ENCODE measurements around the gene RASL11B.
A peak's percentile ranks its signal among the peaks of the same experiment; 100 is the strongest.
"Not testable (repeated sequence)": the region's sequence is repeated elsewhere in the genome, so short reads cannot be mapped to it uniquely, and the experiment has no call there.

The RASL11B gene, protein sequence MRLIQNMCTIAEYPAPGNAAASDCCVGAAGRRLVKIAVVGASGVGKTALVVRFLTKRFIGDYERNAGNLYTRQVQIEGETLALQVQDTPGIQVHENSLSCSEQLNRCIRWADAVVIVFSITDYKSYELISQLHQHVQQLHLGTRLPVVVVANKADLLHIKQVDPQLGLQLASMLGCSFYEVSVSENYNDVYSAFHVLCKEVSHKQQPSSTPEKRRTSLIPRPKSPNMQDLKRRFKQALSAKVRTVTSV

GRCh38 chr4:52861879-52862616 is at the start of gene RASL11B:
RASL11B (plus strand) TSS chr4:52862317; CDS start chr4:52862508, 191 bp downstream.
- DNase-seq, result no peak

- no peak for DNase-seq
These were observed 48.6 kb upstream of the RASL11B start for GRCh38 chr4:52813546-52813945.

- DNase-seq, result no peak
These were observed 39.5 kb upstream of the RASL11B start for GRCh38 chr4:52822583-52822971.

DNA sequence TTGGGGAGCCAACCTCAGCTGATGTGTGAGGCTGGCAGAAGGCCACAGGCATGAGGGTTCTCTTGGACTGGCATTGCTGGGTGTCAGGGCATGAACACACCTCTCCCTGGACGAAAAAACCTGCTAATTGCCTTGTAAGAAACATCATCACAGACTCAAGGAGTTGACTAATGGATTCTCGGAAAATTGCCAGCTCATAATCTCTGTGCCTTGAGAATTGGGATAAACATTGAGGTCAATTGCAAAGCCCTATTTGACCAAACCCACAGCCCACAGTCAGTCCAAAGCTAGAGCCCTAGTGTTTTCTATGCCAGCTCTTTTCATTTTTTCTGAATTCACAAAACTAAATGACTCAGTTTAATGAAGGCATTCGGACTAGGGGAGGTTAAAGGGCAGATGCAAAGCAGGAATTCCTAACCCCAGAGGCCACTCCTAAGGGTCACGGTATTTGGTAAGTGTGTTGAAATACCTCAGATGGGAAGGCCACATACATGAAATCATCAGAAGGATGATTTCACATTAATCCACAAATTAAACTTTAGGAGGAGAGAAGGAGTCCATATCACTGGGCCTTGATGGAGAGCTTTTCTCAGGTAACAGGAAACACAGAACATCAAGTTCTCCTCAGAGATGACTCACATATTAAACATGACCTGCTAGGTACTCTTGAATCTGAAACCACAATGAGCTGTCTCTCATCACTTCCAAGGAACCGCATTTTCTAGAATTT is 39.0 kb upstream of the RASL11B start:
- DNase-seq, result no peak

DNA sequence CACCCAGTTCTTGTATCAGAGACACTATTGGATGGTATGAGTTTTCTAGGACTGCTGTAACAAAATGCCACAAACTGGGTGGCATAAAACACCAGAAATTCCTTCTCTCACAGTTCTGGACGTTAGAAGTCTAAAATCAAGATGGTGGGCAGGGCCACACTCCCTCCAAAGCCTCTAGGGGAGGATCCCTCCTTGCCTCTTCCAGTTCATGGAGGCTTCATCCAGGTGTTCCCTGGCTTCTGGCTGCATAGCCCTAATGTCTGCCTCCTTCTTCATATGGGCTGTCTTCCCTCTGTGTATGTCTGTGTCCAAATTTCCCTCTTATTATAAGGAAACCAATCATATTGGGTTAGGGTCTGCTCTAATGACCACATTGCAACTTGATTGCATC is 38.4 kb upstream of the RASL11B start:
- no peak for DNase-seq

- DNase-seq, result no peak
These were observed 37.9 kb upstream of the RASL11B start for GRCh38 chr4:52824270-52824602.

- peak; percentile 17 for DNase-seq
These were observed 37.3 kb upstream of the RASL11B start for GRCh38 chr4:52824603-52825459.

DNA sequence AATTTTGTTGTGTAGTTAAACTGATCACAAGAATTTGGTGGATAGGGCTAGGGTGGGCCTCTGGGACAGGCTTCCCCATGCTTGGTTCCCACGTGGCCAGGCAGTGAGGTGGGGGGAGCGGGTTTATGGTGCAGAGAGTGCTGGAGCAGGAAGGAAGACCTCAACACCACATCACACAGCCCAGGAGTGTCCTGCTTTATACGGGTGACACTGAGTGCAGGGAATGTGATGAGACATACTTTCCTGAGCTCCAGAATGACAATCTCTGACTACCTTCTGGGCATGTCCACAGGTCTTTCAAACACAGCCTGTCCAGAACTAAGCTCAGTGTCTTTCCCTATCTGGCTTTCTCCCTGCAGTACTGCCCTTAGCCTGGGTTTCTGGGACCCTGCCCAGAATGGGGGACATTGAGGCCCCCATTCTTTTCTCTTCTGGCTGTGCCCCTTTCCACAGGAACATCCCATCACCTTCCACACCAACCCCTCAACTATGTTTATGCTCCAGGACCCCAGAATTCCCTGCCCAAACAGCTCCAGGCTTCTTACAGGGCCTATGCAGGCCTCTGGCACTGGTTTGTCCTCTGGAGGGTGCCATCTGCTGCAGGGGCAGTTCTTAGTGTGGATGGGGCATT is 36.5 kb upstream of the RASL11B start:
- no peak for DNase-seq

GRCh38 chr4:52833941-52834525 is 28.1 kb upstream of the RASL11B start:
- no peak for DNase-seq

DNA sequence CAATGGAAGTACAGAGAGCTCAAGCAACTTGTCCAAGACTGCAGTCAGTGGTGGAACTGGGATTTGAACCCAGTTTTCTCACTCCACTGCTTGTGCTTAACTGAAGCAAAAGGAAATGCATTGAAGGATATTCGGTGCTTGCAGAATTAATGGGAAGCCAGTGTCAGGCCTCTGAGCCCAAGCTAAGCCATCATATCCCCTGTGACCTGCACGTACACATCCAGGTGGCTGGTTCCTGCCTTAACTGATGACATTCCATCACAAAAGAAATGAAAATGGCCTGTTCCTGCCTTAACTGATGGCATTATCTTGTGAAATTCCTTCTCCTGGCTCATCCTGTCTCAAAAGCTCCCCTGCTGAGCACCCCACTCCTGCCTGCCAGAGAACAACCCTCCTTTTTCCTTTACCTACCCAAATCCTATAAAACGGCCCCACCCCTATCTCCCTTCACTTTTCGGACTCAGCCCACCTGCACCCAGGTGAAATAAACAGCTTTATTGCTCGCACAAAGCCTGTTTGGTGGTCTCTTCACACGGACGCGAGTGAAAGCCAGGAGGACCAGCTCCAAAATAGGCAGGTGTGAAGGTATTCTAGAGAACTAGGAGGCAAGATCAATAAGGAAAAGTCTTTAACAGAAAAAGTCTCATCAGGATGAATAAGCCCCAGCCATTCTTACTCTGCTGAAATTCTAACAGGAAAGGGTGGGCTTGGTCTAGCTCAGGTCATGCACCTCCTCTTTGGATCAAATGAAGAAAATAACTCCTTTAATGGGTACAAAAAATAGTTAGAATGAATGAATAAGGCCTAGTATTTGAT is 27.3 kb upstream of the RASL11B start:
- not testable (repeated sequence) for DNase-seq

- DNase-seq, result no peak
These were observed 26.0 kb upstream of the RASL11B start for GRCh38 chr4:52836120-52836519.

DNA sequence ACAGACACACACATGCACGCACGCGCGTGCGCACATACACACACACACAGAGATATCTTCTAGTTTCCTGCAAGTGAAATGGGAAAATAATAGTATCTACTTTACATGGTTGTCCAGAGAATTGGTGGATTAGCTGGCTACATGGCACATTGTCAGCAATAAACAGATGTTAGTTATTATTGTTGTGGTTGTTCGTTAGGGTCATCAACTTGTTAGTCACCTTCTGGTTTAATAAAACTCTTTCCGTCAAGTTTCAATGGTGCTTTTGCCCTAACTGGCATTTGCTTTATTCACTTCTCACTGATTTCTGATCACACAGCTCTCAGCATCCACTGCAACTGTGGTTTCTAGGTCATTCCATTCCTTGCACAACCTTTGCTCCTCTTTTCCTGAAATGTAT is 25.4 kb upstream of the RASL11B start:
- DNase-seq, result no peak

- no peak for DNase-seq
These were observed 24.2 kb upstream of the RASL11B start for GRCh38 chr4:52837716-52838558.

DNA sequence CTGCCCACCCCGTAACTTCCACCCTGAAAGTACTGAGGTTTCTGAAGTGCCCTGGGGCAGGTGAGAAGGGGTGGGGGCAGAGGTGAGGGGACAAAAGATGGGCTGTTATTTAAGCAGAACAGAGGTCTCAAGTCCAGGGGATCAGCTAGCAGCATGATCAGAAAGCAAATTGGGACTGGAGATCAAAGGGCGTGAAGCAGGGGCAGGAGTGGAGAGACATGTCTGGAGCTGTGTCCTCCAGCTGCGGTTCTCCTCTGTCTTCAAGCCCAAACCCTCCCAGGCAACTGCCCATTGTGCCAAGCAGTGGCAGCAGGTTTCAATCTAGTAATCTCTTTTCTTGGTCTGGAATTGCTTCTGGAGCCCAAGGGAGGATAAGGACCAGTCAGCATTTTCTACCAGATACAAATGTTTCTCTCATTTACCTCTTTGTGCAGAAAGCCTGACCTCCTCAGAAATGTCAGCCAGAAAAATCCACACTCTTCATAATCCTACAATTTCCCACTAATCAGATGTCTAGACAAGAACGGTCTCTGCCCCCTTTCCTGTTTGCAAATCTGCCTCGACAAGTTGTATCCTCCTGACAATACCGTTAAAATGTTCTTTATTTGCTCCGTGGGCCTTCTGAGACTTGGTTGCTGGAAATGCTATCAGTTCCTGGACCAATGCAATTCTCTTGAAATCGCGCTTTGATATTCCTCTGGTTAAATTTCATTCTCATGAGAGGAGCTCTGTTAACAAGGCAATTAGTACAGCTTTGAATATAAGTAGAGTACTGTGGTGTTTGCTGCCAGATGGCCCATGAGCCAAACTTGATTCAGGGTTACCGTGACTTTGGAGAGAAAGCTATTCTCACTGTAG is 23.2 kb upstream of the RASL11B start:
- no peak for DNase-seq

DNA sequence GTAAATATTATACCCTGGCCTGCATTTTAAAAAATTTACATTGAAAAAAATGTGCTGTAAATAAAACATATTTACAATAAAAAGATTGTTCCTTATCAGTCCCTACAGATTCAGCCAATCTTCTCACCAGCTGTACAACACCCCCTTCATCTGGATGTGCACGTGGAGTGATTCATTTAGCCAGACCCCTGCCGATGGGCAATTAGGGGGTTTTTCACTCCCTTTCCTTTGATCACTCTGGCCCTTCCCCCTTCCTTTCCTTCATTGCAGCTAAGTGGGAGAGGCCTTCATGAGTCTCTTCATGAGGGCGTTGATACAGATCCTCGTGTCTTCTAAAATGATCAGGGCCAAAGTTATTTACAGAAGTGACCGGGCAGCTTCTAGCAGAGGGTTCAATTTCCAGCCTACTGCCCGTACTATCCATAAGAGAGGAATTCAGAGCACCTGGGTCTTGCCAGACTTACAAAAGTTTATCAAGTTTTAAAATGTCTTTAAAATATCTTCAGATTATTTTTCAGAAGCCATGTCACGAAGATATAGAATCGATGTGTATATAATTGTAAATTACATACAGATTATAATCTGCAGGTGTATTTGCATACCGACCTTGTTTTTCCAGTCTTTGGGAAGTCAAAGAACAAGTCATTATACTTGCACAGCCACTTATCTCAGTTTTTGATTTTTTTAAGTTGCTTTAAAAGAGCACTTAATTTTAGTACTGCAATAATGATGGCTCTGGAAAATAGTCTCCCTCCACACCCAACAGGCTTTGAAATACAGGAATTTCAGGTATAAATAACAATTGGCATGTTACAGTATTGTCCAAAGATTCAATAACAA is 21.4 kb upstream of the RASL11B start:
- no peak for DNase-seq

DNA sequence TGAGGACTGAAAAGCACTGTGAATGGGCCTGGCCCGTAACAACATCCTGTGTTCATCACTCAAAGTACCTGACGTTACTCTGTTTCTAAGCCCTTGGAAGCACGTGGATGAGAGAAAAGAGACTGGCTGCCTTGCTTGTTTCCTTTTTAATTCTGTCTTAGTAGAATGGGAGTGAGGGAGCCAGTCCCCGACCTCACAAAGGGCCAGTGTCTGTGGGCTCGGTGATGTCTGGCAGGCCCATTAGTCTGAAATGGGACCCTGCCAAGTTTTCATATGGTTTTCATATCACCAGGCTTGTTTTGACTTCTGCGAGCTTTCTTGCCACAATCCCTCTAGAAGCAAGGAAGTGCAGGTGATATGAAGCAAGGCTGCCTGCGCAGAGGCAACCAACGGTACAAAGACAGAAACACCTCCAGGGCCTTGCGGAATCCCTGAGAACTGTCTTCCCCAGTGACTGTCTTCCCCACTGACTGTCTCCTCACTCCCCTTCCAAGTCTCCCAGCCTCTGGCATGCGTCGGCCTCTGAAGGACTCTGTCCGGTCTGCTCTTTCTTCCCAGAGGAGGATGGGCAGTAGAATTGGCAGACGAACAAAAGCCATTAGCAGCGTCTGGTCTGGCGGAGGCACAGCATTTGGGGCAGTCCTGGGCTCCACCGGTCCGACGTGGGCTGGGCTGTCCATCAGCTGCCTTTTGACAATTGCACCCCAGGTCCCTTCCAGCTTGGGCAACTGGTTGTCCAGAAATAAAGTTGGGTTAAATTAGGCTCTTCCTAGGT is 20.2 kb upstream of the RASL11B start:
- DNase-seq, result no peak

GRCh38 chr4:52842792-52843191 is 19.3 kb upstream of the RASL11B start:
- DNase-seq, result no peak

DNA sequence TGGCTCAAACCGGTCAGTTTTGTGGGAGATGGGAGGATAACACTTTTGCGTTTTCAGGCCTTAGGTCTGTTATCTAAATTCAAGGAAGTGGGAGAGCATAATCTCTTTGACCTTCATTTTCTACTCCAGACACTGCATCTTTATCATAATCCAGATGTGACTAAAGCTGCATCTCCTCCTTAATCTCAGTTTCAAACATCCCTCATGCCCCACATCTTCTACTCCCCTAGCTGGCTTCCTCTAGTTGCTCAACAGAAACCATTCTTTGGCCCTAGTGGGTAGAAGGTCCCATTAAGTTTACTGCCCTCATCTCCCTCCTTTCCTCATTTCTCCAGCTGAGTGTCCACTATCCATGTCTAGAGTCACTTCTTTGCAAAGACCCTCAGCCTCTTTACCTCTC is 18.8 kb upstream of the RASL11B start:
- no peak for DNase-seq

Data from cortex of kidney (tissue), 1 donor.